ENCODE results near the gene SPAG4. TPM values are rescaled to one million over a fixed set of nuclear protein-coding genes. Genes with fewer than 3 reads are reported as not detected.

SPAG4 gene
- total RNA-seq, 1 experiment from 2014 or later = 14.1 TPM

GRCh38 chr20:35653893-35654292 is 38.3 kb downstream of the SPAG4 start:
- intact Hi-C loops (cut with micrococcal nuclease; ENCODE audit: unreplicated experiment) = no loop called here
- Histone ChIP-seq H3K4me1 (replicated peaks; ENCODE audit: insufficient read depth) (0 out of 2 replicates have a peak, but pooled peaks cover 5% of the 10 kb centered on the region), H3K4me3 (no peak overlapping the region), H3K9me2 (ENCODE audit: insufficient read depth) (no peaks in the 10 kb centered on the region), H4K20me1 (ENCODE audit: insufficient read depth) (peaks cover 94% of the 10 kb centered on the region), H3K4me2 (no peak overlapping the region), H3K79me2 (ENCODE audit: low read depth) (peaks cover 100% of the 10 kb centered on the region), H3K27ac (no peak overlapping the region), H3K36me3 (ENCODE audit: low read depth) (peaks cover 51% of the 10 kb centered on the region), H3K27me3 (ENCODE audit: insufficient read depth, low read depth) (no peaks in the 10 kb centered on the region), H3F3A (ENCODE audit: insufficient read depth, low read depth) (peaks cover 21% of the 10 kb centered on the region), H3K9me3 (ENCODE audit: insufficient read depth, low read depth) (no peaks in the 10 kb centered on the region), H2AFZ (no peak overlapping the region)
- ChIA-PET CTCF (no interaction called here), POLR2A (ENCODE audit: unreplicated experiment) (interaction anchor here (0.7 kb wide), 1 partner anchor 774 kb away, joined by 3 read pairs; no protein-coding TSS in a partner anchor)
- no peak for DNase-seq
- no peak for TF ChIP-seq CTCF (conservative IDR thresholded peaks at IDR 0.05)
- no peak for TF ChIP-seq EZH2 (IDR thresholded peaks at IDR 0.05; ENCODE audit: low read depth)
- TSS peak; percentile 1 for BruUV-seq (replicated peaks)

- Histone ChIP-seq H3K9me3 (ENCODE audit: insufficient read depth, low read depth) (no peaks in the 10 kb centered on the region), H3F3A (ENCODE audit: insufficient read depth, low read depth) (peaks cover 17% of the 10 kb centered on the region), H3K4me3 (no peak overlapping the region), H3K27me3 (ENCODE audit: insufficient read depth, low read depth) (no peaks in the 10 kb centered on the region), H3K9me2 (ENCODE audit: insufficient read depth) (no peaks in the 10 kb centered on the region), H3K27ac (no peak overlapping the region), H3K36me3 (ENCODE audit: low read depth) (peaks cover 51% of the 10 kb centered on the region), H3K4me2 (no peak overlapping the region), H4K20me1 (ENCODE audit: insufficient read depth) (peaks cover 95% of the 10 kb centered on the region), H3K79me2 (ENCODE audit: low read depth) (peaks cover 100% of the 10 kb centered on the region), H2AFZ (no peak overlapping the region), H3K4me1 (replicated peaks; ENCODE audit: insufficient read depth) (0 out of 2 replicates have a peak, but pooled peaks cover 8% of the 10 kb centered on the region)
- no TSS peak for BruUV-seq (replicated peaks)
- ChIA-PET CTCF (no interaction called here), POLR2A (ENCODE audit: unreplicated experiment) (no interaction called here)
- DNase-seq = no peak
- intact Hi-C loops (cut with micrococcal nuclease; ENCODE audit: unreplicated experiment) = no loop called here
- TF ChIP-seq CTCF (conservative IDR thresholded peaks at IDR 0.05) (no peak), EZH2 (IDR thresholded peaks at IDR 0.05; ENCODE audit: low read depth) (no peak)
Measured at GRCh38 chr20:35654415-35654814, 38.8 kb downstream of the SPAG4 start.

- Histone ChIP-seq H3K27ac (no peak overlapping the region), H3K4me3 (no peak overlapping the region), H3K9me3 (ENCODE audit: insufficient read depth, low read depth) (no peaks in the 10 kb centered on the region), H3K4me2 (no peak overlapping the region), H3F3A (ENCODE audit: insufficient read depth, low read depth) (peaks cover 12% of the 10 kb centered on the region), H2AFZ (no peak overlapping the region), H4K20me1 (ENCODE audit: insufficient read depth) (peaks cover 97% of the 10 kb centered on the region), H3K9me2 (ENCODE audit: insufficient read depth) (no peaks in the 10 kb centered on the region), H3K4me1 (replicated peaks; ENCODE audit: insufficient read depth) (peaks cover 36% of the 10 kb centered on the region), H3K36me3 (ENCODE audit: low read depth) (peaks cover 33% of the 10 kb centered on the region), H3K79me2 (ENCODE audit: low read depth) (peaks cover 100% of the 10 kb centered on the region), H3K27me3 (ENCODE audit: insufficient read depth, low read depth) (no peaks in the 10 kb centered on the region)
- ChIA-PET CTCF (no interaction called here), POLR2A (ENCODE audit: unreplicated experiment) (no interaction called here)
- no TSS peak for BruUV-seq (replicated peaks)
- intact Hi-C loops (cut with micrococcal nuclease; ENCODE audit: unreplicated experiment) = no loop called here
- DNase-seq = no peak
- TF ChIP-seq CTCF (conservative IDR thresholded peaks at IDR 0.05) (no peak), EZH2 (IDR thresholded peaks at IDR 0.05; ENCODE audit: low read depth) (no peak)
Measured at GRCh38 chr20:35657271-35657670, 41.6 kb downstream of the SPAG4 start.

All from PC-9 (cell line).